T follicular helper cell (primary cell): ENCODE data around the gene DCAKD.

ENCODE experiments used
- DNase-seq: peaks from one replicate; pipeline ENCODE4 v3.0.0-alpha.2; 2020; ENCODE audit warnings: low read depth
- total RNA-seq, 2 experiments: gene quantifications; one replicate each; lab custom pipeline; 2026; lab: John Stamatoyannopoulos, UW

The DCAKD gene
- 15.5 to 27.1 reads per million in 2 experiments for total RNA-seq

- DNase-seq, result peak; percentile 69
Observed at GRCh38 chr17:45051060-45051719, at the start of gene DCAKD. DCAKD (minus strand) TSS chr17:45051632; CDS start chr17:45034885, 16,747 bp downstream.

- peak; percentile 64 for DNase-seq
Observed at GRCh38 chr17:45098869-45099616, 47.6 kb upstream of the DCAKD start.

GRCh38 chr17:45098081-45098868 is 46.8 kb upstream of the DCAKD start:
- DNase-seq, result no peak

- DNase-seq, result no peak
Observed at GRCh38 chr17:45096926-45097325, 45.5 kb upstream of the DCAKD start.

GRCh38 chr17:45096141-45096540 is 44.7 kb upstream of the DCAKD start:
- DNase-seq, result no peak

- no peak for DNase-seq
Observed at GRCh38 chr17:45093444-45094110, 42.1 kb upstream of the DCAKD start.

- no peak for DNase-seq
Observed at GRCh38 chr17:45092911-45093430, 41.5 kb upstream of the DCAKD start.

- no peak for DNase-seq
Observed at GRCh38 chr17:45091778-45092425, 40.5 kb upstream of the DCAKD start.

GRCh38 chr17:45090711-45091110 is 39.3 kb upstream of the DCAKD start:
- no peak for DNase-seq

GRCh38 chr17:45088741-45089140 is 37.3 kb upstream of the DCAKD start:
- no peak for DNase-seq

GRCh38 chr17:45087978-45088377 is 36.5 kb upstream of the DCAKD start:
- no peak for DNase-seq

GRCh38 chr17:45087504-45087975 is 36.1 kb upstream of the DCAKD start:
- DNase-seq, result no peak

- no peak for DNase-seq
Observed at GRCh38 chr17:45086865-45087503, 35.6 kb upstream of the DCAKD start.

GRCh38 chr17:45086391-45086790 is 35.0 kb upstream of the DCAKD start:
- no peak for DNase-seq

- DNase-seq, result no peak
Observed at GRCh38 chr17:45081047-45081703, 29.7 kb upstream of the DCAKD start.

GRCh38 chr17:45077643-45078042 is 26.2 kb upstream of the DCAKD start:
- DNase-seq, result no peak

- no peak for DNase-seq
Observed at GRCh38 chr17:45073414-45074070, 22.1 kb upstream of the DCAKD start.

GRCh38 chr17:45070809-45071208 is 19.4 kb upstream of the DCAKD start:
- DNase-seq, result no peak

- DNase-seq, result no peak
Observed at GRCh38 chr17:45070001-45070400, 18.6 kb upstream of the DCAKD start.

GRCh38 chr17:45067637-45068036 is 16.2 kb upstream of the DCAKD start:
- no peak for DNase-seq
